Neural progenitor cell (in vitro differentiated cells): Measurements from ENCODE around the gene WDR53.
"Not testable (repeated sequence)": the region's sequence is repeated elsewhere in the genome, so short reads cannot be mapped to it uniquely, and the experiment has no call there.

Source experiments
- CTCF ChIP-seq: fragments of 200-600 bp; sonication (generic); IDR thresholded peaks from 2 replicates; pipeline ENCODE4 v1.5.1; 2017; ENCODE audit warnings: antibody characterized with exemption, mild to moderate bottlenecking
- EZH2phosphoT487 ChIP-seq: fragments of 200-600 bp; sonication (generic); IDR thresholded peaks from 2 replicates; pipeline ENCODE4 v1.6.1; 2017; ENCODE audit warnings: antibody characterized with exemption

DNA sequence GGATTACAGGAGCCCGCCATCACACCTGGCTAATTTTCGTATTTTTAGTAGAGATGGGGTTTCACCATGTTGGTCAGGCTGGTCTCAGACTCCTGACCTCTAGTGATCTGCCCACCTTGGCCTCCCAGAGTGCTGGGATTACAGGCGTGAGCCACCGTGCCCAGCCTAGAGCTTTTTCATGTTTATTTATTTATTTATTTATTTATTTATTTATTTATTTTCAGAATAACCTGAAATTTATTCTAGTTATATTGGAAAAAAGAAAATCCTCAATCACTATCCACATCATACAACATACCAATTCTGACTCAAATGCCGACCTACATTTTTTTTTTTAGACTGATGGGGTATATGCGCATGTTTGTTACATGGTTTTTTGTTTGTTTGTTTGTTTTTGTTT lies 46.9 kb upstream of the WDR53 start:
- TF ChIP-seq CTCF, EZH2phosphoT487: not testable (repeated sequence)
